HG02981 (cell line): ENCODE measurements around the gene AKAP14.
"Not testable (repeated sequence)": the region's sequence is repeated elsewhere in the genome, so short reads cannot be mapped to it uniquely, and the experiment has no call there.

Experiments used
- ATAC-seq: cut with Tn5 transposase; IDR thresholded peaks from one replicate; pipeline ENCODE4 v1.9.1; 2021; ENCODE audit warnings: mild to moderate bottlenecking, moderate library complexity; ENCODE audit not compliant: unreplicated experiment

The AKAP14 gene

DNA sequence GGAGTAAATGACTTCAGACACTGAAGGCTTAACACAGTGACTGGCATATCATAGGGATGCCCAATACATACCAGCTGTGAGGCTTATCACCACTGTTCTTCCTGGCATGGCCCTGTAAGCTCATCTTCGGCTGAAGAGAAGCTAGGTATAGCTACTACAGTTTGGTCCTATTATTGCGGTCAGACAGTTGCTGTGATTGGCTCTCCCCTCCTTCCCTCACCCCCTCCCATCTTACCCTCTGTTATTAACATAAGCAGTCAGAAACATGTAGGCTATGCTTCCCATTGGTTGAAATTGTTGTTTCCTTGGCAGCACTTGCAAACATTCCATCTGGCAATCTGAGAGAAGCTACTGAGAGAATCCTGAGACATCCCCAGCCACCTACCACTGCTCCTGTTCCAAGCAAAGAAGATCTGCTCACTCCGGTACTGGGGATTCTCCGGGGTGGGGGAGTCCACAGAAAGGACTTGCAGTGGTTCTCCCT, at the start of gene AKAP14:
Gene AKAP14 (plus strand): TSS at position 51 of the 484 bp plus-strand sequence. CDS start 7,331 bp downstream, outside the sequence.
- no peak for ATAC-seq

DNA sequence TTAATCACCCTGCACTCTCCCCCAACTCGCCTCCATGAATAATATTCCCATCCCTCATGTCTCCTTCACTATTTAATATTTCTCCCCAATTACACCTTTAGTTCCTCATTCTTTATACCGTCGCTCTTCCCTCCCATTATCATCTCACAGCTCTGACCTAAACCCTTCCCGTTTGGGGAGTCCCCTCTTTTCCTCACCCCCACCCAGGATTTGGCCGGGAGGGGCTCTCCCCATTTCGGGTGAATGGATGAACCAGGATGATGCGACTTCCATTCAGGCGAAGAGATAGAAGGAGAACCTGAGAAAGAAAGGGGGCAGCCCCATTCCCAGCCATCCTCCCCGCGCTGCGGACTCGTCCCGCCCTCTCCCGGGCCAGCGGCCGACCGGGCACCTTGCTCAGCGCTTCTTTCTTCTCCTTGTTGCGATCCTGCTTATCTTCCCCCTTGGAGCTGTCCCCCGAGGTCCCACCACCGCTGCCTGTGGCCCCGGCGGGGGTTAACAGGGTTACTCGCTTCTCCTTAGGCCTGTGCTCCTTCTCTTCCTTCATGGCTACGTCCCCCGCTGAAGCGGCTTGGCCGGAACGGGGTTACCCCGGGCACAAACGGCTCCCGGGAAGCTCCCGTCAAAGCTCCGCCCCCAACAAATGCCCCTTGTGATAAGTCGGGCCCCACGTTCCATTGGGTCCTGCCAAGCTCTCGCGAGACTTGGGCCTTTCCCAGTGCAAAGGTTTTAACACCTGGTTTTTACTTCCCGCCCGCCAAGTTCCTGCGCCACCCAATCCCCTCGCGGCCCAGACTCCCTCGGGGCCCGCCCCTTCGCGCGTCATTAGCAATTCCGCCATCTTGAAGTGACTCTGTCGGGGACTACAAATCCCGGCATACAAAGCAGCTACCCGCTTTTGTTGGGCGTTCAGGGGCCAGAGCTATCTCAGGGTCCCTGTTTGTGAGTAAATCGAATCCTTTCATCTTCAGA, 43.0 kb upstream of the AKAP14 start, which contains the start of gene UPF3B:
Gene UPF3B (minus strand): TSS at position 582 of the 972 bp plus-strand sequence. CDS start 35 bp downstream, at position 547.
- ATAC-seq: peak; percentile 97

DNA sequence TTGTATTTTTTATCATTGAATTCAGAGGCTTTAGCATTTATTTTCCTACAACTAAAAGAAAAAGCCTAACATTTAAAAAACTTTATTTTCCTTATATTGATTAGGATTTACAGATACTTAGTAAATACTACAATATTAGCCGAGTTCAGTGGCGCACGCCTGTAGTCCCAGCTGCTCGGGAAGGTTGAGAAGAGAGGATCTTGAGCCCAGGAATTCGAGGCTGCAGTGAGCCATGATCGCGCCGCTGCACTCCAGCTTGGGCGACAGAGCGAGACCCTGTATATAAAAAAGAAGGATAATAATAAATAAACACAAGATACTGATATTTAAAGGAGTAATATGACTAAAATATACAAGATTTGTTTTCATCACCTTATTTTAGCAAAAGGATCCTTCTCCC, 42.2 kb upstream of the AKAP14 start:
- no peak for ATAC-seq

DNA sequence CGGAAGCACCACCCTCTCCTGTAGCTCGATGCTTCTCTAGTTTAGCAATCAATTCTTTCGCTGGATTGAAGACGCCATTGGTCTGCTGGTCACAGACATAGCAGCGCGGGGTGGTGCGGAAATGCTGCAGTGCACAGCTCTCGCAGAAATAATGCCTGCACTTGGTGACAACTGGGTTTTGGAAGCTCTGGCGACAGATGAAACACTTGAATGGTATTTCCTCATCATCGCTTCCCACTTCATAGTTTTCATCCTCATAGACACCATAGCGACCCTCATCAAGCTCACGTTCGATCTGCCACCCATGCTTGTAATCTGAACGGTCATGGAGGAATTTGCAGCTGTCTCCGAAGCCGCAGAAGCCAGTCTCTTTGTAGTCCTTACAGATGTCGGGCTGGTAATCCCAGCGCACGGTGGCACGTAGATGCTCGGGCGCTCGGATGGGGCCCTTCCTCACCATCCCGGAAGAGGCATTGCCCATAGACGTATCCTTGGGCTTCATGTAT, 25.0 kb upstream of the AKAP14 start:
- ATAC-seq: peak; percentile 7

DNA sequence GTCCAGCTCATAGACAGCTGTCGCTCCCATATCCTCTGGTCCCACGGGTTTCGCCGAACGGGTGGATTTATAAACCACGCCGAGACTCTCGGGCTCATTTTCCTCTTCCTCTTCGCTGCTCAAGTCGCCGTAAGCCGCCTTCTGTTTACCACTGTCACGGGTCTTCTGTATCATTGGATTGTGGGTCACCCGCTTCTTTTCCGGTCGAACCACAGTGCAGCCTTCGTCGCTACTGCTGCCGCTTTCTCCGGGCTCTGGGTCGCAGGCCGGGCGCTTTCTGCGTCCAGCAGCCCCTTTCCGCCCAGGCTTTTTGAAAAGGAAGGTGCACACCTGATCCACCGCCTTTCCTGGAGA, 24.5 kb upstream of the AKAP14 start:
- peak; percentile 33 for ATAC-seq

DNA sequence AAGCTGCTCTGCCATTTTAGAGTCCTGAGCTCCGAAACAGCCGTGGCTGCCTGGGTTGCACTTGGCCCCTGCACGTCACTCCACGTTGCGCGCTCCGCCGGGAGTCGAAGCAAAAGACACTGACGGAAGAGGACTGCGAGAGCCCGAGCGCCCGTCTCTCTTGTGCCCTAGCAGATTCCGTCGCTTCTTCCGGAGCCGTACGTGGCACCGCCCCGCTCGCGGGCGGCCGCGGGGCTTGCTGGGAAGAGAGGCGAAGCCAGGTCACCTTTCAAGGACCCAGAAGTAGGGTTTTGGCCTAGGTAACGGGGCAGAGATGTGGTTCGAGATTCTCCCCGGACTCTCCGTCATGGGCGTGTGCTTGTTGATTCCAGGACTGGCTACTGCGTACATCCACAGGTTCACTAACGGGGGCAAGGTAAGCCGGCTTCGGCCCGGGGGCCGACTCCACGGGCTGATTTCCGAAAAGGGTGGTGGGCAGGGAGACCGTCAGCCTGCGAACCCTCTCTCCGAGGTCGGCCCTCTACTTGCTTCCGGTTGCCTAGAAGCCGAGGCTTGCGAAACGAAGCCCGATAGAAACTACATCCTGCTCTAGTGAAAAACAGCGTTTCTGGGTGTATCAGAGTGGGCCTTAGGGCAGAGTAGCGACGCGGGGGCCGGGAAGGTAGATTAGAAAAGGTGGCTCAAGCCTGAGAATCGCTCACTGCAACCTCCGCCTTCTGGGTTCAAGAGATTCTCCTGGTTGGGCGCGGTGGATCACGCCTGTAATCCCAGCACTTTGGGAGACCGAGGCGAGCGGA, 23.9 kb upstream of the AKAP14 start, which contains the start of the genes NDUFA1 and RNF113A:
Gene NDUFA1 (plus strand): TSS at position 234 of the 797 bp plus-strand sequence. CDS start 80 bp downstream, at position 314.
Gene RNF113A (minus strand): TSS at position 135 of the 797 bp plus-strand sequence. CDS start 120 bp downstream, at position 15.
- peak; percentile 95 for ATAC-seq

DNA sequence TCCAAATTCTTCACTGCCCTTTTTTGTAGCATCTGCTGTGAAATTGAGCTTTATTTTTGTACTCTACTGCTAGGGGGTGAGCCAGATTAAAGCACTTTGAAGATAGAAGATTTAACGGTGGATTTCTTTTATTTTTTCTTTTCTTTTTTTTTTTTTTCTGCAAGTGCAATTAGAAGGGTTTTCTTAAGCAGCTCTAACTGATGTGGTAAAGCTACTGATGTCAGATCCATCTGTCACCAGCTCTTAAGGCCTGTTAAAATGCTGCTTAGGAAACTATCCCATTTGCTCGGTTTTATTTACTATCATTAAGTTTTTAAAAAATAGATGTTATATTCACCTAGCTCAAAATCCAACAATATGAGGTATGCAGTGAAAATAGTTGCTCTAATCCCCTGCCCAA, 17.0 kb upstream of the AKAP14 start:
- no peak for ATAC-seq

DNA sequence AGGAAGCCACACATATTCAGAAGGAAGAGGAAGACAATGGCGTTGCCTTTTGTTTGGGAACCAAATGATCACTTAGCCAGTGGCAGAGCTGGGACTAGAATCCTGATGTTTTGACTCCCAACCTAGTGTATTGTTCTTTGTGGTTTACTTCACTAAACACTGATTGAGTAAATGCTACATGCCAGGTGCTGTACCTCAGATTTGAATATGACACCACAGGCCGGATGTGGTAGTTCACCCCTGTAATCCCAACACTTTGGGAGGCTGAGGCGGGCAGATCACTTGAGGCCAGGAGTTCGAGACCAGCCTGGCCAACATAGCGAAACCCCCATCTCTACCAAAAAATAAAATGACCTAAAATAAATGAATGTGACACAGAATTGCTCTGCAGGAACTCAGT, 15.6 kb upstream of the AKAP14 start:
- no peak for ATAC-seq

DNA sequence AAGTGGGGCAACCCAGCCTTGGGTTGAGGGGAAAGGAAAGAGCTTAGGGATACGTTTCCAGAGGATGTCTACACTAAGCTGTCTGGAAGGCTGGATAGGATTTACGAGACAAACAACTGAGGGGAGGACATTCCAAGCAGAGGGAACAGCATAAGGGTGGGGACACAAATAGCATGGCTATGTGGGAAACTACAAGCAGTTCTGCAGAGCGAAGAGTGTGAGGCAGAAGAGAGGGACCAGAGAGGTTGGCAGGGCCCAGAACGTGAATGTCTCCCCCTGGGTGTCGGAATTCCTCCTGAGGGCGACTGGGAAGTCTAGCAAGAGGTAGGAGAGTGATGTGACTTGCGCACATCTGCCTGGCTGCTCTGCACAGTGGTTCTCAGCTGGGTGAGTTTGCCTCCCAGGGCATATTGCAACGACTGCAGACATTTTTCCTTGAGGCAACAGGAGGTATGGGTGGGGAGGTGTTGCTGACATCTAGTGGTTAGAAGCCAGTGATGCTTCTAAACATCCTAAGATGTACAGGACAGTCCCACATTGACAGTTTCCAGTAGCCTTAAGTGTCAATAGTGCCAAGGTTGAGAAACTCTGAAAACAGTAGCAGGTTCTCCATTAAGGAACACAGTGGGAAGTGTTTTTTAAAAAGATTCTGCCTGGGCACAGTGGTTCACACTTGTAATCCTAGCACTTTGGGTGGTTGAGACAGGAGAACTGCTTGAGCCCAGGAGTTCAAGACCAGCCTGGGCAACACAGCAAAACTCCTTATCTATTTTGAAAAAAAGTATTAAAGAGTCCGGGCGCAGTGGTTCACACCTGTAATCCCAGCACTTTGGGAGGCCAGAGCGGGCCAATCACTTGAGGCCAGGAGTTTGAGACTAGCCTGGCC, 14.9 kb upstream of the AKAP14 start:
- peak; percentile 87 for ATAC-seq

DNA sequence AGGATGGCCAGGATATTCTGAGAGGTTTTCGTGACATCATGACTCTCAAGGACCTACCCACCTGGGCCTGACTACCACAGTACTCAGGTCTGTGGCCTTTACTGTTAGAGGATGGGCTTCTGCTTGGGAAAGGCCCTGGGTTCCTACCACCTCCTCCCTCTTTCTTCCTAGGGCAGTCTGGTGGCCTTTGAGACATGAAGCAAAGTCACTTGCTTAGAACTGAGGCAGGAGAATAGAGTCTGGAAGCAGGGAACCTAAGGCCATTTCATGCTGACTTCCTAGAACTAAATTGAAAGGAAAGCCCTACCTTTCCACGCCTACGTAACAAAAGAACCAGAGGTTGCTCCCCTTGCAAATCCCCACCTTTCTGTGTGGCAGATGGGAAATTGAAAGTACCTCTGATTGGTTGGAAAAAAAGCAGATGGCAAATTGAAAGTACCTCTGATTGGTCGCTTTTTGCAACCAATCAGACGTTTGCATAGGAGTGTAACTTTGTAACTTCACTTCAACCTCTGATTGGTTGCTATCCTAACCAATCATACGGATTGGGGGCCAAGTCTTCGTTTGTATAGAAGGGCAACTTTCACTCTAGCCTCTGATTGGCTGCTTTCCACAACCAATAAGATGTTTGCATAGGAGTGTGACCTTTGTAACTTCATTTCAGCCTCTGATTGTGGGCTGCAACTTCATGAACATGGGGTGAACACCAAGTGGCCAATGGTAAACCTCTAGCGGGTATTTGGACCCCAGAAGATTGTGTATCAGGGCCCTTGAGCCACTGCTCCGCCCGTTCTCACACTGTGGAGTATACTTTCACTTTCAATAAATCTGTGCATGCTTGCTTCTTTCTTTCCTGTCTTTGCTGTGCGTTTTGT, 9.9 kb upstream of the AKAP14 start:
- no peak for ATAC-seq

DNA sequence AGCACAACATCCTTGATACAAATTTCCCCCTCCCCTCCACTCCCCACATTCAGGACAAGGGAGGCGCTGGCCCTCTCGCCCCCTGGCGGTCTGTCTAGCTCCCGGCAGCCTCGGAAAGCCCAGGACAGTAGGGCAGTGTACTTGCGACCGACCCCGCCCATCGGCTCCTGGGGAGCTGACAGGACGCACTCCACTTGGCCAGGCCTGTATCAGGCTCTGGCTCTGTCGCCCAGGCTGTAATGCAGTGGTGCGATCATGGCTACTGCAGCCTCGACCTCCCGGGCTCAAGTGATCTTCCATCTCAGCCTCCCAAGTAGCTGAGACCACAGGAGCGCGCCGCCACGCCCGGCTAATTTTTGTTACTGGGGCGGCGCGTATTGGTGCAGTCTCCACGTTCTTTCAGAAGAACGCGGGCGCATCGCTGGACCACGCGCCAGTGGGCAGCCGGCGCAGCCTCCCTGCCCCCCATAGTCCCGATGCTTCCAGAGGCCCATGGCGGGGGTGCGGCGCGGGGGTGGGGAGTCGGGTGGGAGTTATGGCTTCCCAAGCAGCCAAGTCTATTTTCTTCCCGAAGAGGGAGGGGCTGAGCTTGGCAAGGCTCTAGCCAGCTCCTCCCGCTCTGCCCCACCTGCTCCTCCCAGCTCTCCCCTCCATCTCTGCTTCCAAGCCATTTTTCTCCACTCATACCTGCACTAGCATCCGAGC, 7.8 kb upstream of the AKAP14 start:
- peak; percentile 95 for ATAC-seq

DNA sequence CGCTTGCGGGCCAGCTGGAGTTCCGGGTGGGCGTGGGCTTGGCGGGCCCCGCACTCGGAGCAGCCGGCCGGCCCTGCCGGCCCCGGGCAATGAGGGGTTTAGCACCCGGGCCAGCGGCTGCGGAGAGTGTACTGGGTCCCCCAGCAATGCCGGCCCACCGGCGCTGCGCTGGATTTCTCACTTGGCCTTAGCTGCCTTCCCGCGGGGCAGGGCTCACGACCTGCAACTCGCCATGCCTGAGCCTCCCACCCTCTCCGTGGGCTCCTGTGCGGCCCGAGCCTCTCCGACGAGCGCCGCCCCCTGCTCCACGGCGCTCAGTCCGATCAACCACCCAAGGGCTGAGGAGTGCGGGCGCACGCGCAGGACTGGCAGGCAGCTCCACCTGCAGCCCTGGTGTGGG, 5.1 kb upstream of the AKAP14 start:
- not testable (repeated sequence) for ATAC-seq

DNA sequence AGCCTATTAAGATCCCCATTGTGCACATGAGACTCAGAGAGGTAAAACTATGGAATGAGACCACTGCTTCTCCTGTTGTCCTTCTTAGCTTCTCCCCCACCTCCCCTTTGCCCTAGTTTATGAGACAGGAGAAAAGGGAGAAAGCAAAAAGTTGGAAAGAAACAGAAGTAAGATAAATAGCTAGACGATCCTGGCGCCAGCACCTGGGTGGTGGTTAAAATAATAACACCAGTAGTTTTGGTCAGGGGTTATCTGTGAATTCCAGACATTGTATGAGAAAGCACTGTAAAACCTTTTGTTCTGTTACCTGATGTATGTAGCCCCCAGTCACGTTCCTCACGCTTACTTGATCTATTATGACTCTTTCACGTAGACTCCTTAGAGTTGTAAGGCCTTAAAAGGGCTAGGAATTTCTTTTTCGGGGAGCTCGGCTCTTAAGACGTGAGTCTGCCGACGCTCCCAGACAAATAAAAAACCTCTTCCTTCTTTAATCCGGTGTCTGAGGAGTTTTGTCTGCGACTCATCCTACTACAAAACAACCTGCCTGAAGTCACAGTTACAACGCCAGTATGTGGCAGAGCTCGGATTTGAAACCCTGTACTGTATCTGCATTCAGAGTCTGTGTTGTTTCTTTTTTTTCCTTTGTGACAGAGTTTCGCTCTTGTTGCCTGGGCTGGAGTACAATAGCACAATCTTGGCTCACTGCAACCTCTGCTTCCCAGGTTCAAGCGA, 3.6 kb upstream of the AKAP14 start:
- ATAC-seq: not testable (repeated sequence)

DNA sequence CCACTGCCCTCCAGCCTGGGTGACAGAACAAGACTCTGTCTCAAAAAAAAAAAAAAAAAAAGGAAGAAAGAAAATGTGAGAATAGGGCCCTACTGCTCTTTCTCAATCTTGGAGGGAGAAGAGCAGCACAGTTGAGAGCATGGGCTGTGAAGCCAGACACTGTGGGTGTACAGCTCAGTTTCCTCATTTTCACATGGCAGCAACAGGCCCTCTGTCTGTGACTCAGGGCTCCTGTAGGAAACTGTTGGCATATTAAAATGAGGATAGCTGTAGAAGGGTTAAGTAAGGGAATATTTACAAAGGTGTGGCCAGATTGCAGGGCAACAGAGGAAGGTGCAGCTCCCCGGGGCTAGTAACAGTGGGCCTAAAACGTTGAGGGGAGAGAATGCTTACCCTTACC, 3.4 kb downstream of the AKAP14 start:
- no peak for ATAC-seq

DNA sequence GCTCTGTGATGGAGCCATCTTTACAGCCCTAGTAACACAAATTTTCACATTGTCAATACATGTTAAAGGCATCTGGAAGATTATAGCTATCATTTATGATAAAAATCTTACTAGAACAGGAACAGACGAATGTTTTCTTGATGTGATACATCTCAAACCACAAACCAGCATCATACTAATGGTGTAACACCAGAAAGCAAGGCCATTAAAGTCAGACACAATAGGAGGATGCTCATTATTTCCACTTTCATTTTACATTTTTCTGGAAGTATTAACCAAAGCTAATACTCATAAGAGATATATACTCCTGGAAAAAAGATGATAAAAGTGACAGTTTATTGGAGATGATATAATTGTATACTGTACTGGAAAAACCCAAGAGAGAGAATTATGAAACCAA, 5.3 kb downstream of the AKAP14 start:
- ATAC-seq: no peak

DNA sequence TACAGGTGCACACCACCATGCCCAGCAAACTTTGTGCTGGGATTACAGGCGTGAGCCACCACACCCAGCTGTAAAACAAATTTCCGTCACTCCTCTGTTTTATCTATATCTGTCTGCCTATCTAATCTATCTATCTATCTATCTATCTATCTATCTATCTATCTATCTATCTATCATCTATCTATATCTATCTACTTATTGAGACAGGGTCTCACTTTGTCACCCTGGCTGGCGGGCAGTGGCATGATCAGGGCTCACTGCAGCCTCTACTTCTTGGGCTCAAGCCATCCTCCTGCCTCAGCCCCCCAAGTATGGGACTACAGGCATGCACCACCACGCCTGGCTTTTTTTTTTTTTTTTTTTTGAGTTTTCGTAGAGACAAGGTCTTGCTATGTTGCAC, 20.6 kb downstream of the AKAP14 start:
- no peak for ATAC-seq

DNA sequence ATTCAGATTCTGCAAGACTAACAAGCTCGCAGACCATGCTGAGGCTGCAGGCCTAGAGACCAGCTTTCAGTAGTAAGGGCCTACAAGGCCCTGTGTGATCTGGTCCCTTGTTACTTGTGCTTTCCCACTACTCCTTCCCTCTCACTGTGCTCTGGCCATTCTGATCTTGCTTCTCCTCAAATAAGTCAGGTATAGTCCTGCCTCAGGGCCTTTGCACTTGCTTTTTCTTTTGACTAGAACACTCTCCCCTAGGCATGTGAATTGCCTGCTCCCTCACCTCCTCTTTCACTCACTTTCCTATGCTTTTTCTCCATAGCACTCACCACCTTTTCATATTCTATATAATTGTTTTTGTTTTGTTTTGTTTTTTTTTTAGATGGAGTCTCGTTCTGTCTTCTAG, 22.2 kb downstream of the AKAP14 start:
- ATAC-seq: no peak
